Cardiac fibroblast (primary cell): Measurements from ENCODE around the gene RAB11FIP4.

Source experiments
- DNase-seq, 2 donors: peaks; one replicate each; pipeline versions ENCODE4 v3.0.0 to v3.0.0-alpha.2; 2010; ENCODE audit warnings: low read depth in 2 of 2
- H3K4me3 ChIP-seq, 2 donors: replicated peaks in 1 of 2; 1 replicate in 1 of 2; 2 replicates in 1 of 2; pipeline ENCODE4 v1.5.1; 2011; ENCODE audit warnings: low read depth in 2 of 2, low read length in 2 of 2, mild to moderate bottlenecking in 2 of 2, moderate library complexity in 1 of 2
- CTCF ChIP-seq: IDR thresholded peaks from one replicate; pipeline ENCODE4 v1.5.1; 2011; ENCODE audit warnings: low read depth, mild to moderate bottlenecking, low read length, inconsistent platforms

The RAB11FIP4 gene

GRCh38 chr17:31586946-31587345 lies 195.5 kb downstream of the RAB11FIP4 start:
- H3K4me3 ChIP-seq: no peak overlapping the region
- no peak for TF ChIP-seq CTCF
- DNase-seq: peak; percentile 31 to 56

GRCh38 chr17:31587462-31587861 lies 196.0 kb downstream of the RAB11FIP4 start:
- TF ChIP-seq CTCF: no peak
- no peak for DNase-seq
- H3K4me3 ChIP-seq: no peak overlapping the region
